Heart left ventricle (tissue), 13 donors: ENCODE measurements around the gene OR4F15.
"Not testable (repeated sequence)": the region's sequence is repeated elsewhere in the genome, so short reads cannot be mapped to it uniquely, and the experiment has no call there.

ENCODE experiments used
- CTCF ChIP-seq, 12 donors: fragments of 200-600 bp; sonication (generic) in 4 of 12; IDR thresholded peaks; one replicate each; pipeline versions ENCODE4 v1.5.0 to v1.8.0; 2018 to 2022; ENCODE audit warnings: antibody characterized with exemption in 12 of 12, mild to moderate bottlenecking in 5 of 12
- POLR2A ChIP-seq, 2 donors: fragments of 450-650 bp; IDR thresholded peaks; one replicate each; pipeline ENCODE4 v1.6.1; 2017; ENCODE audit warnings: antibody characterized with exemption in 2 of 2, mild to moderate bottlenecking in 2 of 2, moderate library complexity in 2 of 2
- donor health status: ischemic (EF 13 %, LVEDD 7.1; RV severe dilation, severe dysfunction).
- donor health status: DM: no; HTN: yes; CAD: no.
- donor health status: DM: no; HTN: no; CAD: no.
- donor health status: ischemic (EF 25% LVEDD 6.9; RV normal size, moderate dysfunction).
- donor health status: ischemic (EF 25% LVEDD 5.7; RV mildly dilated, moderate dysfunction).
- donor health status: ischemic (EF 35%, LVEDD 5.7; RV mildly dilated, moderate dysfunction).
- donor health status: nonischemic (EF 11% LVEDD 7.7; RV severe dilation, severe dysfunction).
- donor health status: DM: yes; HTN: yes; CAD: no.
- donor health status: PGD.
- donor health status: ischemic (EF 29% LVEDD 5.4; RV normal size, mild dysfunction).
- donor health status: nonischemic (EF 23%, LVEDD 6.1; RV moderate dilation, normal function).

- TF ChIP-seq CTCF, POLR2A (IDR thresholded peaks at IDR 0.05): not testable (repeated sequence)
Measured at GRCh38 chr15:101780225-101780624, 31.8 kb upstream of the OR4F15 start.
